BLaER1 treated with 17β-estradiol and CSF1 and Interleukin-3, amounts not matched to agents 10 nM and 100 nM (cell line): ENCODE data around the gene ABI2.
"Not testable (repeated sequence)": the region's sequence is repeated elsewhere in the genome, so short reads cannot be mapped to it uniquely, and the experiment has no call there.

Source experiments
- H3K27ac ChIP-seq, 11 experiments: shearing (Covaris generic); formaldehyde crosslinking; 2 replicates each; pipeline ENCODE4 v1.8.1; 2022
- H3K27me3 ChIP-seq, 11 experiments: shearing (Covaris generic); formaldehyde crosslinking; 2 replicates each; pipeline ENCODE4 v1.8.1; 2022
- H3K36me3 ChIP-seq, 11 experiments: shearing (Covaris generic); formaldehyde crosslinking; 2 replicates each; pipeline ENCODE4 v1.8.1; 2022
- H3K4me1 ChIP-seq, 10 experiments: shearing (Covaris generic); formaldehyde crosslinking; 2 replicates each; pipeline ENCODE4 v1.8.1; 2022
- H3K4me2 ChIP-seq, 11 experiments: shearing (Covaris generic); formaldehyde crosslinking; 2 replicates each; pipeline ENCODE4 v1.8.1; 2022
- H3K4me3 ChIP-seq, 10 experiments: shearing (Covaris generic); formaldehyde crosslinking; 2 replicates each; pipeline ENCODE4 v1.8.1; 2022
- H3K9ac ChIP-seq, 11 experiments: shearing (Covaris generic); formaldehyde crosslinking; 2 replicates each; pipeline ENCODE4 v1.8.1; 2022
- H3K9me3 ChIP-seq, 11 experiments: shearing (Covaris generic); formaldehyde crosslinking; replicated peaks in 1 of 11; 2 replicates each; pipeline ENCODE4 v1.8.1; 2022
- H4K20me1 ChIP-seq, 11 experiments: shearing (Covaris generic); formaldehyde crosslinking; 2 replicates each; pipeline ENCODE4 v1.8.1; 2022
- Cebpa-rat ChIP-seq, 11 experiments: shearing (Covaris generic); IDR thresholded peaks; 2 replicates each; pipeline ENCODE4 v1.8.1; 2022

ABI2 gene

DNA sequence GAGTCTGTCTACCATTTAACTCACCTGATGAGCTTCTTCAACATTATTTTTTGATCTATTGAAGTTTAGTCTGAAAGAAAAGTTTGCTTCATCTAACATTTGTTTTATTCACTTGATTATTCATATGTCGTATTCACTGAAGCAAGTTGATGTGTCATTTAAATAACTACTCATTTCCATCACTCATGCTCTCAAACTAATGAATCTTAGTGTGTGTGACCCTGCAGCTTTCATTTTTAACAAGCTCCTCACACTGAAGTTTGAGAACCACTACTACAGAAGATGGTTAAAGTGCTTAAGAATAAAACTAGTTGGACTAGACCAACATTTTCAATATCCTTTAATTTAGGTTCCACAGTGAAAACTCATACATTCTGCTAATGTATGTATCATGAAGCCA is 1.8 kb upstream of the ABI2 start:
- H3K4me1 ChIP-seq = peaks cover 20 to 36% (median 30%) of the 10 kb centered on the region in 10 experiments
- no peaks in the 10 kb centered on the region for H3K27me3 ChIP-seq
- H3K36me3 ChIP-seq = no peaks in the 10 kb centered on the region
- H3K4me2 ChIP-seq = no peak overlapping the region
- no peak for TF ChIP-seq Cebpa-rat (IDR thresholded peaks at IDR 0.05)
- no peaks in the 10 kb centered on the region for H3K9me3 ChIP-seq
- H3K27ac ChIP-seq = no peak overlapping the region
- no peak overlapping the region for H3K4me3 ChIP-seq
- H4K20me1 ChIP-seq = peaks cover 0 to 24% (median 17%) of the 10 kb centered on the region in 11 experiments; a peak in 16 of 22 replicates
- H3K9ac ChIP-seq = no peak overlapping the region

DNA sequence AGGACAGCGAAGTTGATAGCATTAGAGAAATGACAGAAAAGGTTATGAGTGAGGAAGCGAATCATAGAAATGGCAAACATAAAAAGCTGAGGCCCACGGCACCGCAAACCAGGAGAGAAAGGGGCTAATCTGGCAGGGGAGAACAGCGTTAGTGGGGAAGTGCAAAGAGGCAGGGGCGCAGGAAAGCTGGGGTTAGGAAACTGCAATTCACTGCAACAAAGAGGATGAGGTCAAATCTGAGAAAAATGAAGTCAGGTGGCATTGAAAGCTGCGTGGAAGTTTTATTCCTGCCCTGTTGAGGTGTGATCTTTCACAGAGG is 653 bp upstream of the ABI2 start:
- peak overlapping the region; percentile 82 to 93 (median 88) for H3K9ac ChIP-seq
- H3K27ac ChIP-seq = peak overlapping the region; percentile 54 to 89 (median 85); a peak in 20 of 22 replicates
- peaks cover 22 to 37% (median 32%) of the 10 kb centered on the region in 10 experiments for H3K4me1 ChIP-seq
- H3K4me3 ChIP-seq = peak overlapping the region; percentile 95 to 100 (median 96)
- H3K36me3 ChIP-seq = peaks cover 0 to 6% (median 0%) of the 10 kb centered on the region in 11 experiments; a peak in 1 of 22 replicates
- H4K20me1 ChIP-seq = peaks cover 0 to 34% (median 18%) of the 10 kb centered on the region in 11 experiments; a peak in 17 of 22 replicates
- TF ChIP-seq Cebpa-rat (IDR thresholded peaks at IDR 0.05) = no peak
- peak overlapping the region; percentile 75 to 93 (median 88) for H3K4me2 ChIP-seq
- no peaks in the 10 kb centered on the region for H3K27me3 ChIP-seq
- no peaks in the 10 kb centered on the region for H3K9me3 ChIP-seq

DNA sequence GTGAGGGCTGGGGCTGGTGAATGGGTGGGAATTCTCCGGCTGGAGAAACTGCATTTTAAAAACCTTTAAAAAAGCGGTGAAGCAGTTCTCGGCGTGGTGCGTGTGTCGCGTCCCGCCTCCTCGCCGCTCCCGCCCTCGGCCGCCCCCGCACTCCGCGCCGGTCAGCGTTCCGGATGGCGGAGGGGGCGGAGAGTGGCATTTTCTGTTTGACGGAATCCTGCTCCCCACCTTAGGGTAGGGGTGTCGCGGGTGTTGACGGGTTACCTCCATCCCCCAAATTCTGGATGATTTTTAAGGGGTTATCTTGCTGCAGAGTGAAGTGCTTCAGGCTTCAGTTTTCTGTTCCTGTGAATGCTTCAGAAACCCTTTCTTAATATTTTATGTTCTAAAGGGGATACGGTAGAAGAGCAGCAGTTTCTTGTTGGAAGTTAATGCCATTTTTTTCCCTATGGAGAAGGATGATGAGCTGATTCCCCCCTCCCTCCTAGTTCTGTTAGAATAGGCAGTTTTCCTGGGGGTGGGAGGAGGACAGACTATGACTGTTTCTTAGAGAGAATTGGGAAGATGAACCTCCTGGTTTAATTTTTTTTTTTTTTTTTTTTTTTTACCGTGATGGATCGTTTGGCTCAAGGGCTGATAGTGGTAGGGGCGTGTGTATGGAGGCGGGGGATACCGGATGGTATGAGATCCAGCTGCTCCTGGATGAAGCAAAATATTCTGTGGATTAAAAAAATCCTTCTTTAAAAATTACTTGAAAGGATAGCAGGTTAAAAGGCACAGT is 756 bp downstream of the ABI2 start:
- peak overlapping the region; percentile 82 to 93 (median 88) for H3K9ac ChIP-seq
- peaks cover 0 to 45% (median 18%) of the 10 kb centered on the region in 11 experiments; a peak in 17 of 22 replicates for H4K20me1 ChIP-seq
- peak overlapping the region; percentile 95 to 100 (median 96) for H3K4me3 ChIP-seq
- TF ChIP-seq Cebpa-rat (IDR thresholded peaks at IDR 0.05) = no peak
- peaks cover 22 to 37% (median 32%) of the 10 kb centered on the region in 10 experiments for H3K4me1 ChIP-seq
- H3K9me3 ChIP-seq = no peaks in the 10 kb centered on the region
- no peaks in the 10 kb centered on the region for H3K27me3 ChIP-seq
- peak overlapping the region; percentile 75 to 91 (median 86) for H3K4me2 ChIP-seq
- H3K27ac ChIP-seq = peak overlapping the region; percentile 54 to 89 (median 85); a peak in 21 of 22 replicates
- peaks cover 0 to 13% (median 5%) of the 10 kb centered on the region in 11 experiments; a peak in 15 of 22 replicates for H3K36me3 ChIP-seq

DNA sequence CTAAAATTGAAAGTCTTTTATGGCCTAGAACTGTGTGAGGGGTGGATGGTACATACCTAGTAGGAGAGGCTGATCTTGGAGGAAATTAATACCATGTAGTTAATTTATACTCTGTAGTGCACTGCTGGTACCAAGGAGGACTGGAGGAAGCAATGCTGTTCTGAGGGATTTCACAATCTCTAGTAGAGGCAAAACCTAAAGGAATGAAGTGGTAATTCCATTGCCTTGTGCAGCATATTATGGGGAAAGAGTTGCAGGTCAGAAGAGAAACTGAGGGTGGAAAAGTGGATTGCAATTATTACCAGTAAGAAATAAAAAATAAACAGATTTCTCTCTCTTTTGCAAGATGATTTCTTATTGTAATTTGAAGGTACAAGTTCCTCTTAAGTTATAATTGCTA is 2.2 kb downstream of the ABI2 start:
- peaks cover 22 to 37% (median 32%) of the 10 kb centered on the region in 10 experiments for H3K4me1 ChIP-seq
- peaks cover 0 to 28% (median 20%) of the 10 kb centered on the region in 11 experiments; a peak in 18 of 22 replicates for H3K36me3 ChIP-seq
- H3K4me3 ChIP-seq = peak overlapping the region in 7 of 10 experiments; percentile 95 to 100 (median 98); a peak in 10 of 20 replicates
- H3K27ac ChIP-seq = no peak overlapping the region
- H3K9me3 ChIP-seq = peaks cover 0 to 7% (median 0%) of the 10 kb centered on the region in 11 experiments; a peak in 1 of 22 replicates
- no peaks in the 10 kb centered on the region for H3K27me3 ChIP-seq
- peak overlapping the region; percentile 75 to 91 (median 86) for H3K4me2 ChIP-seq
- H3K9ac ChIP-seq = peak overlapping the region in 3 of 11 experiments; percentile 26 to 85 (median 82); a peak in 3 of 22 replicates
- peak in 3 of 11 experiments; percentile 10 to 45 (median 40); a peak in 3 of 22 replicates for TF ChIP-seq Cebpa-rat (IDR thresholded peaks at IDR 0.05)
- peaks cover 0 to 45% (median 18%) of the 10 kb centered on the region in 11 experiments; a peak in 17 of 22 replicates for H4K20me1 ChIP-seq

DNA sequence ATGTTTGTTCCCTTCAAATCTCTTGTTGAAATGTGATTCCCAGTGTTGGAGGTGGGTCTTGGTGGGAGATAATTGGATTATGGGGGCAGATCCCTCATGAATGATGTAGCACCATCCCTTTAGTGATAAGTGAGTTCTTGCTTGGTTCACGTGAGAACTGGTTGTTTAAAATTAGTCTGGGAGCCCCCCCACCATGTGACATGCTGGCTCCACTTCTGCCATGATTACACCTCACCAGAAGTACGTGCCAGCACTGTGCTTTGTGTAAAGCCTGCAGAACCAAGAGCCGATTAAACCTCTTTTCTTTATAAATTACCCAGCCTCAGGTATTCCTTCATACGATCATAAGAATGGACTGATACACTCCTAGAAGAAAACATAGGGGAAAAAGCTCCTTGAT is 10.1 kb downstream of the ABI2 start:
- no peak overlapping the region for H3K27ac ChIP-seq
- H3K36me3 ChIP-seq = peaks cover 7 to 68% (median 56%) of the 10 kb centered on the region in 11 experiments; a peak in 21 of 22 replicates
- H3K4me3 ChIP-seq = no peak overlapping the region
- peaks cover 0 to 21% (median 0%) of the 10 kb centered on the region in 10 experiments; a peak in 8 of 20 replicates for H3K4me1 ChIP-seq
- no peak overlapping the region for H3K9ac ChIP-seq
- no peak for TF ChIP-seq Cebpa-rat (IDR thresholded peaks at IDR 0.05)
- H4K20me1 ChIP-seq = peaks cover 4 to 40% (median 13%) of the 10 kb centered on the region in 11 experiments; a peak in 12 of 22 replicates
- H3K9me3 ChIP-seq = peaks cover 0 to 20% (median 6%) of the 10 kb centered on the region in 11 experiments; a peak in 11 of 22 replicates
- no peak overlapping the region for H3K4me2 ChIP-seq
- H3K27me3 ChIP-seq = no peaks in the 10 kb centered on the region

DNA sequence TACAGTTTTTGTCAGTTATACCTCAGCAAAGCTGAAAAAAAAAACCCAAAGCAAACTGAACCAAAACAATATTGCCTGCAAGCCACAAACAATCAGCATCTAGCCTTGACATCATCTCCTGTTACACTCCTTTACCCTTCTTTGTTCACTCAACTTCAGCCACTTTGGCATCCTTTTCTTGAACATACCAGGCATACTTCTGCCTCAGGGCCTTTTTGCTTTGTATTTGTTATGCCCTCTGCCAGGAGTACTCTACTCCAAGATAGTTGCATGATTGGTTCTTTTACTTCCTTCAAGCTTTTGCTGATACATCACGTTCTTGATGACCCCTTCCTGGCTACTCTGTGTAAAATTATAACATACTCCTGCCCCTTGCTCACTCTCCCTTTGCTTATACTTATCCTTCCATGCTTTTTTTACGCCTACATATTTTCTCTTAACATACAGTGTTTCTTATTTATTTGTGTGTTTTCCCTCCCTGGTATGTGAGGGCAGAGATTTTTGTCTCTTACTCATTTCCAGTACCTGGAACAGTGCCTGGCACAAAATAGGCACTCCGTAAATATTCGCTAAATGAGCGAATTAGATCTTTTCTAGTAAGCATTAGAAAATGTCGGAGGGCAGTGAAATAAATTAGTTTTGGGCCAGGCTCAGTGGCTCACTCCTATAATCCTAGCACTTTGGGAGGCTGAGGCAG is 12.7 kb downstream of the ABI2 start:
- peaks cover 4 to 36% (median 13%) of the 10 kb centered on the region in 11 experiments; a peak in 11 of 22 replicates for H4K20me1 ChIP-seq
- no peak overlapping the region for H3K4me3 ChIP-seq
- peaks cover 22 to 67% (median 60%) of the 10 kb centered on the region in 11 experiments for H3K36me3 ChIP-seq
- H3K9me3 ChIP-seq = peaks cover 0 to 26% (median 16%) of the 10 kb centered on the region in 11 experiments; a peak in 15 of 22 replicates
- H3K4me2 ChIP-seq = peak overlapping the region in 2 of 11 experiments; percentile 30 to 47; a peak in 3 of 22 replicates
- TF ChIP-seq Cebpa-rat (IDR thresholded peaks at IDR 0.05) = no peak
- H3K27ac ChIP-seq = no peak overlapping the region
- no peaks in the 10 kb centered on the region for H3K27me3 ChIP-seq
- peak overlapping the region in 1 of 11 experiments; percentile 29; a peak in 1 of 22 replicates for H3K9ac ChIP-seq
- H3K4me1 ChIP-seq = peaks cover 0 to 21% (median 0%) of the 10 kb centered on the region in 10 experiments; a peak in 8 of 20 replicates

DNA sequence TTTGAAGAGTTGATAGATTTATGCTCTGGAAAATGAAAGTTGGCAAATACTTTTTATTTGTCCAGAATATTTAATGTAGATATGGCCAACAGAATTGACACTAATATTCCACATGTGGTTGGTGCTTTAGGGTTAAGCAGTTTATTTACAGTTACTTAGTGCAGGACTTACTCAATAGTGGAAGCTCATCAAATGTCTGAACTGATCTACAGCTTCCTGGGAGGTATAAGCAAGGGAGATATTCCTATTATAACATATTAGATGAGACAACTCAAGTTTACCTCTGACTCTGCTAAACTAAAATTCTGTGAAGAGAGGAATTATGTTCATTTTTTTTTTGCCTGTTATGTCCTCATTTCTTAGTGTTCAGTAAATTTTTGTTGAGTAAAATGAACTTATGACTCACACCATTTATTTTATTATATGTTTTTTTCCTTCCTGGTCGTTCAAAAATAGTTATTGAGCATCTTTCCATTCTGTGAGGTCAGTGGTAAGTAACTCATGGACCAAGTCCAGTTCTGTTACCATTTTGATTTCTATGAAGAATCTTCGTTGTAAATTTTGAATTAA is 13.6 kb downstream of the ABI2 start:
- Histone ChIP-seq H4K20me1 (peaks cover 0 to 27% (median 13%) of the 10 kb centered on the region in 11 experiments; a peak in 12 of 22 replicates), H3K27ac (no peak overlapping the region), H3K27me3 (no peaks in the 10 kb centered on the region), H3K4me3 (no peak overlapping the region), H3K9me3 (peaks cover 0 to 20% (median 14%) of the 10 kb centered on the region in 11 experiments; a peak in 13 of 22 replicates), H3K36me3 (peaks cover 15 to 59% (median 52%) of the 10 kb centered on the region in 11 experiments), H3K4me1 (peaks cover 0 to 21% (median 0%) of the 10 kb centered on the region in 10 experiments; a peak in 8 of 20 replicates), H3K9ac (no peak overlapping the region), H3K4me2 (no peak overlapping the region)
- TF ChIP-seq Cebpa-rat (IDR thresholded peaks at IDR 0.05) = no peak

DNA sequence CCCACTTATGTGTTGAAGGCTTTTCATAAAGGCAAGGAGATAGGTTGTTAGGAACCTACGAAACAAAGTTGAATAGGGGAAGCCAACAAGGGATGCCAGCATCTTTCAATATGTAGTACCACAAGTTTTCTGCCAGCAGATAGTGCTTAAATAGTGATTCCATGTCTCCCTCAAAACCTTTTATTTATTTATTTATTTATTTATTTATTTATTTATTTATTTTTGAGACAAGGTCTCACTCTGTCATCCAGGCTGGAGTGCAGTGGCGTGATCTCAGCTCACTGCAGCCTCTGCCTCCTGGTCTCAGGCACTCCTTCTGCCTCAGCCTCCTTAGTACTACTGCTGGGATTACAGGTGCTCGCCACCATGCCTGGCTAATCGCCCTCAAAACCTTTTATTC is 14.2 kb downstream of the ABI2 start:
- not testable (repeated sequence) for H3K9ac ChIP-seq, H3K4me2 ChIP-seq, H3K4me3 ChIP-seq, H3K27ac ChIP-seq, H3K27me3 ChIP-seq
- Histone ChIP-seq H3K9me3 (peaks cover 0 to 20% (median 14%) of the 10 kb centered on the region in 11 experiments; a peak in 12 of 22 replicates), H3K4me1 (peaks cover 0 to 21% (median 0%) of the 10 kb centered on the region in 10 experiments; a peak in 8 of 20 replicates), H4K20me1 (peaks cover 0 to 26% (median 13%) of the 10 kb centered on the region in 11 experiments; a peak in 12 of 22 replicates), H3K36me3 (peaks cover 15 to 62% (median 50%) of the 10 kb centered on the region in 11 experiments)
